ENCODE results near the gene ARID3A. TPM values are rescaled to one million over a fixed set of nuclear protein-coding genes. Genes with fewer than 3 reads are reported as not detected.

ARID3A gene
- total RNA-seq, 1 experiment from 2014 or later = 3.7 TPM

- no peak for DNase-seq (ENCODE audit: low read depth)
These were observed 3.5 kb downstream of the ARID3A start for GRCh38 chr19:929203-929890.

- no peak for DNase-seq (ENCODE audit: low read depth)
These were observed 4.0 kb downstream of the ARID3A start for GRCh38 chr19:929891-930258.

GRCh38 chr19:931860-932647 lies 6.2 kb downstream of the ARID3A start:
- DNase-seq (ENCODE audit: low read depth) = no peak

GRCh38 chr19:932648-933552 lies 7.1 kb downstream of the ARID3A start:
- peak; percentile 89 for DNase-seq (ENCODE audit: low read depth)

- no peak for DNase-seq (ENCODE audit: low read depth)
These were observed 7.7 kb downstream of the ARID3A start for GRCh38 chr19:933553-933882.

- no peak for DNase-seq (ENCODE audit: low read depth)
These were observed 8.5 kb downstream of the ARID3A start for GRCh38 chr19:934197-934840.

GRCh38 chr19:934865-935479 lies 9.1 kb downstream of the ARID3A start:
- DNase-seq (ENCODE audit: low read depth) = peak; percentile 45

GRCh38 chr19:936175-936546 lies 10.3 kb downstream of the ARID3A start:
- DNase-seq (ENCODE audit: low read depth) = no peak

- DNase-seq (ENCODE audit: low read depth) = no peak
These were observed 11.4 kb downstream of the ARID3A start for GRCh38 chr19:937259-937694.

- DNase-seq (ENCODE audit: low read depth) = no peak
These were observed 12.5 kb downstream of the ARID3A start for GRCh38 chr19:938233-938923.

GRCh38 chr19:939439-939838 lies 13.6 kb downstream of the ARID3A start:
- no peak for DNase-seq (ENCODE audit: low read depth)

GRCh38 chr19:939922-940321 lies 14.1 kb downstream of the ARID3A start:
- no peak for DNase-seq (ENCODE audit: low read depth)

- peak; percentile 86 for DNase-seq (ENCODE audit: low read depth)
These were observed 14.9 kb downstream of the ARID3A start for GRCh38 chr19:940591-941291.

- DNase-seq (ENCODE audit: low read depth) = no peak
These were observed 15.7 kb downstream of the ARID3A start for GRCh38 chr19:941292-942132.

GRCh38 chr19:942133-942645 lies 16.4 kb downstream of the ARID3A start:
- DNase-seq (ENCODE audit: low read depth) = no peak

- DNase-seq (ENCODE audit: low read depth) = no peak
These were observed 17.8 kb downstream of the ARID3A start for GRCh38 chr19:943551-944170.

- DNase-seq (ENCODE audit: low read depth) = no peak
These were observed 18.3 kb downstream of the ARID3A start for GRCh38 chr19:944171-944567.

- DNase-seq (ENCODE audit: low read depth) = no peak
These were observed 18.9 kb downstream of the ARID3A start for GRCh38 chr19:944663-945241.

Data from M059J (cell line).